H1 (cell line): ENCODE results near the gene DBX1. TPM values are rescaled to one million over a fixed set of nuclear protein-coding genes. Genes with fewer than 3 reads are reported as not detected.
A peak's percentile ranks its signal among the peaks of the same experiment; 100 is the strongest.

Experiments
- CHD7 ChIP-seq: fragments of 300-600 bp; sonication (generic); IDR thresholded peaks from 2 replicates; pipeline ENCODE4 v1.7.1; 2012; ENCODE audit warnings: low read length, moderate library complexity, mild to moderate bottlenecking, inconsistent platforms; ENCODE audit not compliant: insufficient replicate concordance
- CTBP2 ChIP-seq: IDR thresholded peaks from 2 replicates; pipeline ENCODE4 v1.7.0; 2011; ENCODE audit warnings: borderline replicate concordance, mild to moderate bottlenecking, moderate library complexity, mixed read lengths, low read length; ENCODE audit not compliant: insufficient read depth, insufficient read length
- E2F6 ChIP-seq: IDR thresholded peaks from 2 replicates; pipeline ENCODE4 v1.6.1; 2012; ENCODE audit warnings: inconsistent platforms
- EP300 ChIP-seq, 2 experiments: IDR thresholded peaks; 1 replicate in 1 of 2; 2 replicates in 1 of 2; pipeline ENCODE4 v1.6.1; 2011 to 2012; ENCODE audit warnings: low read depth in 2 of 2, low read length in 2 of 2, mild to moderate bottlenecking in 2 of 2, borderline replicate concordance in 1 of 2, inconsistent platforms in 1 of 2, moderate library complexity in 1 of 2
- EZH2 ChIP-seq: fragments of 200-600 bp; sonication (generic); IDR thresholded peaks from 2 replicates; pipeline ENCODE4 v1.7.1; 2012; ENCODE audit warnings: low read depth, mild to moderate bottlenecking, moderate library complexity, low read length, inconsistent platforms; ENCODE audit not compliant: severe bottlenecking
- KDM4A ChIP-seq: IDR thresholded peaks from one replicate; pipeline ENCODE4 v1.7.1; 2012; ENCODE audit warnings: low read depth, mild to moderate bottlenecking, moderate library complexity, low read length, inconsistent platforms; ENCODE audit not compliant: severe bottlenecking
- SUZ12 ChIP-seq: fragments of 200-600 bp; sonication (generic); IDR thresholded peaks from 2 replicates; pipeline ENCODE4 v1.6.1; 2012; ENCODE audit warnings: mild to moderate bottlenecking, inconsistent platforms, low read length, moderate library complexity, mixed read lengths
- TCF12 ChIP-seq: IDR thresholded peaks from 2 replicates; pipeline ENCODE4 v1.6.1; 2011; ENCODE audit warnings: low read depth, mild to moderate bottlenecking, low read length
- TEAD4 ChIP-seq: IDR thresholded peaks from 2 replicates; pipeline ENCODE4 v1.6.1; 2012; ENCODE audit warnings: low read depth, low read length, inconsistent platforms, mixed read lengths
- polyA plus RNA-seq, 7 experiments: library from polyadenylated mRNA; depleted of rRNA in 3 of 7; stranded (reverse) in 5 of 7; unstranded in 2 of 7; fragments of >200 nt in 5 of 7; fragments of 200-250 nt in 2 of 7; gene quantifications; 1 replicate in 5 of 7; 2 replicates in 1 of 7; 4 replicates in 1 of 7; pipeline versions ENCODE4 v1.2.1 to v1.2.3, GENCODE V29; 2011 to 2013; ENCODE audit warnings: missing spikeins in 2 of 7, mixed read lengths in 2 of 7
- total RNA-seq: library from RNA; stranded (reverse); fragmentation: NEBNext Ultra II Directional; extraction: Animal tissue kit (Norgen Biotek cat#: 25700); gene quantifications from 2 replicates; pipeline ENCODE4 v1.2.1, GENCODE V29; 2021

The DBX1 gene
- total and polyA plus RNA-seq, 2 of the 8 experiments (the other 6 are each of a cell fraction or from before 2014, with no cell fraction given): not detected

- TF ChIP-seq CHD7 (no peak), CTBP2 (no peak), SUZ12 (peak; percentile 70), KDM4A (no peak), TCF12 (no peak), E2F6 (peak; percentile 75), TEAD4 (no peak), EZH2 (peak; percentile 82), EP300 (IDR thresholded peaks at IDR 0.05; ENCODE audit: borderline replicate concordance in 1 of 2, low read depth in 2 of 2, low read length in 2 of 2) (no peak)
Observed at GRCh38 chr11:20156876-20157613, 3.2 kb downstream of the DBX1 start (continued).
